HG03378 (cell line): Measurements from ENCODE around the gene AQP4.

Source experiments
- ATAC-seq: cut with Tn5 transposase; IDR thresholded peaks from one replicate; pipeline ENCODE4 v1.9.1; 2021; ENCODE audit warnings: mild to moderate bottlenecking, moderate library complexity; ENCODE audit not compliant: unreplicated experiment

The AQP4 gene

GRCh38 chr18:26840965-26841364, 24.5 kb downstream of the AQP4 start:
- ATAC-seq, result no peak

GRCh38 chr18:26839609-26840008, 25.9 kb downstream of the AQP4 start:
- no peak for ATAC-seq

- ATAC-seq, result no peak
These were observed 33.2 kb downstream of the AQP4 start for GRCh38 chr18:26832302-26832701.

GRCh38 chr18:26827581-26827980, 37.9 kb downstream of the AQP4 start:
- no peak for ATAC-seq

- ATAC-seq, result no peak
These were observed 38.8 kb downstream of the AQP4 start for GRCh38 chr18:26826656-26827235.

GRCh38 chr18:26821181-26821580, 44.3 kb downstream of the AQP4 start:
- no peak for ATAC-seq

GRCh38 chr18:26819046-26819445, 46.5 kb downstream of the AQP4 start:
- ATAC-seq, result no peak

GRCh38 chr18:26818461-26818860, 47.0 kb downstream of the AQP4 start:
- no peak for ATAC-seq

- ATAC-seq, result no peak
These were observed 52.5 kb downstream of the AQP4 start for GRCh38 chr18:26813043-26813442.

- ATAC-seq, result no peak
These were observed 53.0 kb downstream of the AQP4 start for GRCh38 chr18:26812462-26812861.

GRCh38 chr18:26809346-26809745, 56.2 kb downstream of the AQP4 start:
- no peak for ATAC-seq

- ATAC-seq, result no peak
These were observed 59.3 kb downstream of the AQP4 start for GRCh38 chr18:26806224-26806623.

GRCh38 chr18:26804519-26804918, 61.0 kb downstream of the AQP4 start:
- no peak for ATAC-seq

- ATAC-seq, result no peak
These were observed 61.9 kb downstream of the AQP4 start for GRCh38 chr18:26803643-26804042.

GRCh38 chr18:26802330-26803200, 62.9 kb downstream of the AQP4 start:
- ATAC-seq, result no peak
